Gastrocnemius medialis (tissue), 4 donors: ENCODE data around the gene GPR84.

ENCODE experiments used
- CTCF ChIP-seq, 5 experiments: fragments of 450-650 bp in 3 of 5; fragments of 200-600 bp in 2 of 5; sonication (generic) in 2 of 5; IDR thresholded peaks in 4 of 5; conservative IDR thresholded peaks in 1 of 5; 1 replicate in 4 of 5; 2 replicates in 1 of 5; pipeline ENCODE4 v1.5.1; 2016 to 2019; ENCODE audit warnings: antibody characterized with exemption in 5 of 5, mild to moderate bottlenecking in 3 of 5, moderate library complexity in 3 of 5
- POLR2A ChIP-seq, 2 donors: fragments of 450-650 bp; IDR thresholded peaks; one replicate each; pipeline ENCODE4 v1.6.1; 2017; ENCODE audit warnings: antibody characterized with exemption in 2 of 2, mild to moderate bottlenecking in 2 of 2, moderate library complexity in 2 of 2

- TF ChIP-seq CTCF (IDR thresholded peaks at IDR 0.05 in 4 of 5, conservative IDR thresholded peaks at IDR 0.05 in 1 of 5) = no peak
- TF ChIP-seq POLR2A (IDR thresholded peaks at IDR 0.05) = no peak
Observed at GRCh38 chr12:54373649-54374561, 9.6 kb upstream of the GPR84 start.
